Gastroesophageal sphincter (tissue), 4 donors: ENCODE data around the gene NEK2. TPM values are rescaled to one million over a fixed set of nuclear protein-coding genes. Genes with fewer than 3 reads are reported as not detected.
A peak's percentile ranks its signal among the peaks of the same experiment; 100 is the strongest.

Experiments
- ATAC-seq: fragments of 150-250 bp; one replicate; pipeline ENCODE4 v1.9.1; 2016; ENCODE audit warnings: mild to moderate bottlenecking, moderate library complexity
- H3K27ac ChIP-seq, 4 donors: fragments of 200-600 bp; sonication (generic) in 3 of 4; 1 replicate in 3 of 4; 2 replicates in 1 of 4; pipeline ENCODE4 v1.5.1; 2016 to 2019
- H3K27me3 ChIP-seq: fragments of 200-600 bp; sonication (generic); one replicate; pipeline ENCODE4 v1.5.1; 2019
- H3K36me3 ChIP-seq, 2 donors: fragments of 200-600 bp; sonication (generic); one replicate each; pipeline ENCODE4 v1.5.1; 2019; ENCODE audit warnings: control low read depth in 1 of 2
- H3K4me1 ChIP-seq, 3 donors: fragments of 200-600 bp; sonication (generic); 1 replicate in 2 of 3; 2 replicates in 1 of 3; pipeline ENCODE4 v1.5.1; 2016 to 2019; ENCODE audit warnings: control low read depth in 2 of 3
- H3K4me3 ChIP-seq, 2 donors: fragments of 200-600 bp; sonication (generic); one replicate each; pipeline ENCODE4 v1.5.1; 2019; ENCODE audit warnings: mild to moderate bottlenecking in 1 of 2, moderate library complexity in 1 of 2
- H3K9me3 ChIP-seq, 3 donors: fragments of 200-600 bp; sonication (generic); one replicate each; pipeline ENCODE4 v1.5.1; 2017 to 2019; ENCODE audit warnings: control low read depth in 2 of 3
- CTCF ChIP-seq, 4 experiments: fragments of 200-600 bp in 2 of 4; fragments of 450-650 bp in 2 of 4; sonication (generic) in 1 of 4; IDR thresholded peaks; one replicate each; pipeline ENCODE4 v1.5.1; 2017 to 2019; ENCODE audit warnings: antibody characterized with exemption in 4 of 4, mild to moderate bottlenecking in 2 of 4, moderate library complexity in 2 of 4
- EP300 ChIP-seq: sonication (generic); formaldehyde crosslinking; IDR thresholded peaks from one replicate; pipeline ENCODE4 v1.6.1; 2017; ENCODE audit warnings: antibody characterized with exemption, mild to moderate bottlenecking
- POLR2A ChIP-seq, 2 donors: fragments of 450-650 bp; IDR thresholded peaks; one replicate each; pipeline ENCODE4 v1.6.1; 2017; ENCODE audit warnings: antibody characterized with exemption in 2 of 2, mild to moderate bottlenecking in 2 of 2, moderate library complexity in 1 of 2
- POLR2AphosphoS5 ChIP-seq: sonication (generic); formaldehyde crosslinking; IDR thresholded peaks from one replicate; pipeline ENCODE4 v1.6.1; 2017; ENCODE audit warnings: antibody characterized with exemption
- WGBS, 2 donors: methylation state at CpG; one replicate each; pipeline ENCODE4 v1.1.5; 2018; ENCODE audit warnings: low coverage in 1 of 2; 5-methylcytosine and 5-hydroxymethylcytosine counted together
- total RNA-seq, 4 donors: library from RNA; depleted of rRNA; stranded (reverse); fragments of >200 nt; gene quantifications; one replicate each; pipeline ENCODE4 v1.1.0, GENCODE V29; 2016

NEK2 gene
- total RNA-seq, 4 donors from 2014 or later: 0.59 TPM; not detected in 3

DNA sequence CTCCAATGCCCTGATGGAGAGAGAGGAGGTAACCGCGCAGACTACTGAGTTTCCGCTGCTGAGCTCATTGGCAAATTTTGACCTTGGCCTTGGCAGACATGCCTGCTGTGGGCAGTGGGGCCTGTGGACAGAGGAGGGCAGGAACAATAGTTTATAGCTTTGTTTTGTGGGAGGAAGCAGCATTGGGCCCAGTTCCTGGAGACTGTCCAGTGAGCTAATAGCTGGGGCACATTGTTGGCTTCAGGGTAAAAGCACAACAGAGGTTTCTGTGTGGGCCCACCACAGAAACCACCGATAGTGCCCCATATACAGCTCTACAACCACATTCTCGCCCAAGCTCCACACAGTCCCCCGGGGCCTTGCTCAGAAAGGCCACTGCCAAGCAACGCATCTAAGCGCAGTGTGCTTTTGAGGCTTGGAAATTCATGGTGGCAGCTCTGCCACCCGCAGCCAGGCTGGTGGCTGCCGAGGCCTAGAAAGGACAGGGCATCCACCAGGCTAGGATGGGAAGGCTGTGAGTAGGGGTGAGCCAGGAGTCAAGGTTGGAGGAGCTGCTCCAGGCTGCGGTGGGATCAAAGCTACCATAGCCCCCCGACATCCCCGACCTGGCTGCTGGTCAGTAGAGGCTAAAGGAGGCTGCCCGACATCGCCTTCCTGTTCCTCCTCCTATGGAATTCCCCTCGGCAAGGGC lies 43.2 kb downstream of the NEK2 start:
- 92 to 94% methylated on average over 3 of the region's 16 CpGs for WGBS, 2 donors
- ATAC-seq: no peak
- no peaks in the 10 kb centered on the region for H3K27me3 ChIP-seq

GRCh38 chr1:211631168-211631567 lies 44.3 kb downstream of the NEK2 start:
- H3K9me3 ChIP-seq: no peaks in the 10 kb centered on the region
- TF ChIP-seq CTCF (IDR thresholded peaks at IDR 0.05) (no peak), POLR2AphosphoS5 (no peak), POLR2A (IDR thresholded peaks at IDR 0.05) (no peak), EP300 (no peak)
- no peak overlapping the region for H3K4me3 ChIP-seq
- H3K36me3 ChIP-seq: no peaks in the 10 kb centered on the region
- 60 to 90% methylated on average over 1 to 4 of the region's 6 CpGs for WGBS, 2 donors
- peaks cover 0 to 40% (median 10%) of the 10 kb centered on the region in 3 donors for H3K4me1 ChIP-seq
- no peaks in the 10 kb centered on the region for H3K27me3 ChIP-seq
- ATAC-seq: no peak
- H3K27ac ChIP-seq: no peak overlapping the region

More for the DNA sequence above, 43.2 kb downstream of the NEK2 start:
- H3K4me1 ChIP-seq: peaks cover 0 to 40% (median 10%) of the 10 kb centered on the region in 3 donors
- TF ChIP-seq EP300 (no peak), POLR2A (IDR thresholded peaks at IDR 0.05) (no peak), CTCF (IDR thresholded peaks at IDR 0.05) (no peak), POLR2AphosphoS5 (no peak)
- no peaks in the 10 kb centered on the region for H3K9me3 ChIP-seq
- H3K4me3 ChIP-seq: no peak overlapping the region
- peak overlapping the region in 3 of 4 donors; percentile 75 to 80 (median 77) for H3K27ac ChIP-seq
- no peaks in the 10 kb centered on the region for H3K36me3 ChIP-seq

GRCh38 chr1:211630236-211631081 lies 45.0 kb downstream of the NEK2 start:
- no peak overlapping the region for H3K27ac ChIP-seq
- TF ChIP-seq POLR2AphosphoS5 (no peak), EP300 (no peak), POLR2A (IDR thresholded peaks at IDR 0.05) (no peak), CTCF (IDR thresholded peaks at IDR 0.05) (no peak)
- no peak overlapping the region for H3K4me3 ChIP-seq
- ATAC-seq: peak; percentile 9
- WGBS, 2 donors: 58 to 66% methylated on average over 6 to 9 of the region's 17 CpGs
- H3K27me3 ChIP-seq: no peaks in the 10 kb centered on the region
- H3K4me1 ChIP-seq: peaks cover 0 to 40% (median 10%) of the 10 kb centered on the region in 3 donors
- no peaks in the 10 kb centered on the region for H3K36me3 ChIP-seq
- no peaks in the 10 kb centered on the region for H3K9me3 ChIP-seq

DNA sequence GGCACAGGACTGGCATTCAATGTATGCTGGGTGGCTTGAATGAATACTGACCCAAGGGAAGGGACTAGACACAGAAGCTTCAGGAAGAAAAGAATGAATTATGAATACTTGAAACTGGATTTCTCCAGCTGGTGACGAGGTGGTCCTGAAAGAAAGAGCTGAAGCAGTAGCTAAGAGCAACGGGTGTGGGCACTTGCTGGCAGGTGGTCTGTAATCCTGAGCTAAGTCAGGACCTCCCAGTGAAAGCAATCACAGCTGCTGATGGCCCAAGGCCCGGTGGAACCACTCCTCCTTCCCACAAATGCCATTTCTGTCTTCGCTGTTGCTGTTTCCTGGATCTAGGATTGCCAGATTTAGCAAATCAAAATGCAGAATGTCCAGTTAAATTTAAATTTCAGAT lies 47.0 kb downstream of the NEK2 start:
- TF ChIP-seq CTCF (IDR thresholded peaks at IDR 0.05): no peak
- no peak for TF ChIP-seq POLR2A (IDR thresholded peaks at IDR 0.05)
- TF ChIP-seq EP300: no peak
- TF ChIP-seq POLR2AphosphoS5: no peak
- peaks cover 0 to 36% (median 10%) of the 10 kb centered on the region in 3 donors for H3K4me1 ChIP-seq
- no peak for ATAC-seq
- H3K4me3 ChIP-seq: no peak overlapping the region
- H3K27me3 ChIP-seq: no peaks in the 10 kb centered on the region
- 53 to 79% methylated on average over 2 to 4 of the region's 4 CpGs for WGBS, 2 donors
- no peak overlapping the region for H3K27ac ChIP-seq
- no peaks in the 10 kb centered on the region for H3K9me3 ChIP-seq
- no peaks in the 10 kb centered on the region for H3K36me3 ChIP-seq
